ENCODE data around the gene UMPS.

GRCh38 chr3:124747111-124747981 lies 17.1 kb downstream of the UMPS start:
- TF ChIP-seq, protein P1, sequence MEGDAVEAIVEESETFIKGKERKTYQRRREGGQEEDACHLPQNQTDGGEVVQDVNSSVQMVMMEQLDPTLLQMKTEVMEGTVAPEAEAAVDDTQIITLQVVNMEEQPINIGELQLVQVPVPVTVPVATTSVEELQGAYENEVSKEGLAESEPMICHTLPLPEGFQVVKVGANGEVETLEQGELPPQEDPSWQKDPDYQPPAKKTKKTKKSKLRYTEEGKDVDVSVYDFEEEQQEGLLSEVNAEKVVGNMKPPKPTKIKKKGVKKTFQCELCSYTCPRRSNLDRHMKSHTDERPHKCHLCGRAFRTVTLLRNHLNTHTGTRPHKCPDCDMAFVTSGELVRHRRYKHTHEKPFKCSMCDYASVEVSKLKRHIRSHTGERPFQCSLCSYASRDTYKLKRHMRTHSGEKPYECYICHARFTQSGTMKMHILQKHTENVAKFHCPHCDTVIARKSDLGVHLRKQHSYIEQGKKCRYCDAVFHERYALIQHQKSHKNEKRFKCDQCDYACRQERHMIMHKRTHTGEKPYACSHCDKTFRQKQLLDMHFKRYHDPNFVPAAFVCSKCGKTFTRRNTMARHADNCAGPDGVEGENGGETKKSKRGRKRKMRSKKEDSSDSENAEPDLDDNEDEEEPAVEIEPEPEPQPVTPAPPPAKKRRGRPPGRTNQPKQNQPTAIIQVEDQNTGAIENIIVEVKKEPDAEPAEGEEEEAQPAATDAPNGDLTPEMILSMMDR (IDR thresholded peaks at IDR 0.05) = no peak
- TF ChIP-seq POLR2A (IDR thresholded peaks at IDR 0.05) (no peak), POLR2AphosphoS5 (IDR thresholded peaks at IDR 0.05) (no peak), EP300 (IDR thresholded peaks at IDR 0.05) (no peak)

All from suprapubic skin (tissue), 4 donors.